Tibial nerve (tissue), 4 donors: ENCODE data around the gene SPTY2D1. TPM values are rescaled to one million over a fixed set of nuclear protein-coding genes. Genes with fewer than 3 reads are reported as not detected.
"Not testable (repeated sequence)": the region's sequence is repeated elsewhere in the genome, so short reads cannot be mapped to it uniquely, and the experiment has no call there.

Experiments
- DNase-seq, 2 donors: peaks; one replicate each; pipeline ENCODE4 v3.0.0-alpha.2; 2019; ENCODE audit warnings: low spot score in 2 of 2
- H3K27ac ChIP-seq, 4 donors: fragments of 200-600 bp; sonication (generic) in 3 of 4; one replicate each; pipeline ENCODE4 v1.5.1; 2017 to 2019; ENCODE audit warnings: mild to moderate bottlenecking in 1 of 4
- H3K27me3 ChIP-seq, 2 donors: fragments of 200-600 bp; sonication (generic) in 1 of 2; one replicate each; pipeline versions ENCODE4 v1.5.1 to v1.6.0; 2017 to 2019
- H3K36me3 ChIP-seq, 3 donors: fragments of 200-600 bp; sonication (generic); one replicate each; pipeline ENCODE4 v1.5.1; 2018 to 2019
- H3K4me1 ChIP-seq, 4 donors: fragments of 200-600 bp; sonication (generic) in 3 of 4; one replicate each; pipeline ENCODE4 v1.5.1; 2017 to 2019
- H3K4me3 ChIP-seq, 4 donors: fragments of 200-600 bp; sonication (generic) in 3 of 4; one replicate each; pipeline ENCODE4 v1.5.1; 2017 to 2019; ENCODE audit warnings: mild to moderate bottlenecking in 1 of 4, moderate library complexity in 1 of 4
- H3K9me3 ChIP-seq, 4 donors: fragments of 200-600 bp; sonication (generic) in 3 of 4; one replicate each; pipeline ENCODE4 v1.5.1; 2017 to 2019
- EP300 ChIP-seq, 2 donors: sonication (generic); formaldehyde crosslinking; IDR thresholded peaks; one replicate each; pipeline ENCODE4 v1.6.1; 2017; ENCODE audit warnings: antibody characterized with exemption in 2 of 2, mild to moderate bottlenecking in 1 of 2
- POLR2A ChIP-seq, 2 donors: fragments of 450-650 bp; IDR thresholded peaks; one replicate each; pipeline ENCODE4 v1.6.1; 2017; ENCODE audit warnings: antibody characterized with exemption in 2 of 2, mild to moderate bottlenecking in 2 of 2, moderate library complexity in 2 of 2
- WGBS, 2 donors: methylation state at CpG; one replicate each; pipeline ENCODE4 v1.1.5; 2018; 5-methylcytosine and 5-hydroxymethylcytosine counted together
- total RNA-seq, 4 donors: library from RNA; depleted of rRNA; stranded (reverse); fragments of >200 nt; gene quantifications; one replicate each; pipeline ENCODE4 v1.1.0, GENCODE V29; 2016
- TF ChIP-seq, protein P1 (sequence below), 5 experiments: fragments of 200-600 bp in 3 of 5; fragments of 450-650 bp in 2 of 5; sonication (generic) in 3 of 5; IDR thresholded peaks; one replicate each; pipeline ENCODE4 v1.5.1; 2016 to 2019; ENCODE audit warnings: antibody characterized with exemption in 5 of 5, mild to moderate bottlenecking in 3 of 5, moderate library complexity in 2 of 5

Gene SPTY2D1
- total RNA-seq, 4 donors from 2014 or later, result 12.3 to 24.3 (median 16.9) TPM

DNA sequence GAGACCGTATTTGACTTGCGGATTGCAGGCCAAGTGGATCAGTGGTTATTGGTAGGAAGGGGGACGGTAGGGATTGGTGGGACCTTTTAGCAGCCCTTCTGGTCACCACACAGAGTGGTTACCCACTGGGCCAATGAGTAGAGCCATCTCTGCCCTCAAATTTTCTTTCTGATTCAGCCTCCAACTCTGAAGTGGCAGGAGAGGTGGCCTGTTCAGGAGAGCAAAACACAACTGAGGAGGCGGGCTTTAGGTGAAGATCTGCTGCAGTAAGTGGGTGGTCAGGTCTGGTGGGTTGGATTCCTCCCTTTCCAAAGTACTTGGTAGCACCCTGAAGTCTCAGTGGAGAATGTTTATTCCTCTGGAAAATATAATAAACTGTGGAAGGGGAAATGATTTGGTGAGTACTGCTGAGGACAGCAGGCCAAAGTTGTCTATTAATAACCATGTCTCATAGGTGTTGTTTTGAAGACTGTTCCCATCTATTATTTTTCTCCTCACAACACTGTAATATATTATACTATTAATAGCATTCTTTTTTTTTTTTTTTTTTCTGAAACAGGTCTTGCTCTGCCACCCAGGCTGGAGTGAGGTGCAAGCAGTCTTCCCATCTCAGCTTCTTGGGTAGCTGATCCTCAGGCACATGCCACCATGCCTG, 33.1 kb downstream of the SPTY2D1 start:
- no peak overlapping the region for H3K27ac ChIP-seq

DNA sequence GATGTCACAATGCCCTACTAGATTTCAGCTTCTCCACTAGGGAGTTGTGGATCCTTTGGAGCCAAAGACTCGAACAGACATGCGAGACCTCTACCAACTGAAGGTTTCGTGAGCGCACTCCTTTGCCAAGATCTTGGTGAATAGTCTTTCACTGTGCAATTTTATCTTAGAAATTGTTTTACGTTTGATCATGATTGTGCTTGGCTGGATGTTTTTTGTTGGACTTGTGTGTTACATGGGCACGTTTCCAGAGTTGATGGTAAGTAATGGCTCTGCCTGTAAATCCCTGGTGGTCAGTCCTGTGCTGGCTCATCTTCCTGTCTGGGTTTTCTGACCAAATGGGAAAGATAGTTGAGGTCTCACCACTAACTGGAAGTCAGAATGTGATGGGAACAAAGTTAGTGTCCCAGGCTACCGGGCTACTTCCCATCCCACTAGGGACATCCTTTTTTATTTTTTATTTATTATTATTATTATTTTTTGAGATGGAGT, 34.4 kb downstream of the SPTY2D1 start, which contains the start of gene MISFA:
MISFA (plus strand) TSS at position 51 of the 492 bp plus-strand sequence; CDS start at position 191, 140 bp downstream.
- H3K4me1 ChIP-seq, result peaks cover 0 to 6% (median 0%) of the 10 kb centered on the region in 4 donors
- TF ChIP-seq EP300 (IDR thresholded peaks at IDR 0.05) (no peak), POLR2A (IDR thresholded peaks at IDR 0.05) (no peak)
- TF ChIP-seq, protein P1, sequence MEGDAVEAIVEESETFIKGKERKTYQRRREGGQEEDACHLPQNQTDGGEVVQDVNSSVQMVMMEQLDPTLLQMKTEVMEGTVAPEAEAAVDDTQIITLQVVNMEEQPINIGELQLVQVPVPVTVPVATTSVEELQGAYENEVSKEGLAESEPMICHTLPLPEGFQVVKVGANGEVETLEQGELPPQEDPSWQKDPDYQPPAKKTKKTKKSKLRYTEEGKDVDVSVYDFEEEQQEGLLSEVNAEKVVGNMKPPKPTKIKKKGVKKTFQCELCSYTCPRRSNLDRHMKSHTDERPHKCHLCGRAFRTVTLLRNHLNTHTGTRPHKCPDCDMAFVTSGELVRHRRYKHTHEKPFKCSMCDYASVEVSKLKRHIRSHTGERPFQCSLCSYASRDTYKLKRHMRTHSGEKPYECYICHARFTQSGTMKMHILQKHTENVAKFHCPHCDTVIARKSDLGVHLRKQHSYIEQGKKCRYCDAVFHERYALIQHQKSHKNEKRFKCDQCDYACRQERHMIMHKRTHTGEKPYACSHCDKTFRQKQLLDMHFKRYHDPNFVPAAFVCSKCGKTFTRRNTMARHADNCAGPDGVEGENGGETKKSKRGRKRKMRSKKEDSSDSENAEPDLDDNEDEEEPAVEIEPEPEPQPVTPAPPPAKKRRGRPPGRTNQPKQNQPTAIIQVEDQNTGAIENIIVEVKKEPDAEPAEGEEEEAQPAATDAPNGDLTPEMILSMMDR (IDR thresholded peaks at IDR 0.05), result no peak
- no peak within 1 kb of the TSS for H3K27ac ChIP-seq

More for the DNA sequence above, 33.1 kb downstream of the SPTY2D1 start:
- no peaks in the 10 kb centered on the region for H3K4me1 ChIP-seq
- DNase-seq, result no peak
- TF ChIP-seq POLR2A (IDR thresholded peaks at IDR 0.05), result no peak
- TF ChIP-seq EP300 (IDR thresholded peaks at IDR 0.05), result no peak
- TF ChIP-seq, protein P1 (IDR thresholded peaks at IDR 0.05), result no peak
- peaks cover 0 to 29% (median 0%) of the 10 kb centered on the region in 3 donors for H3K36me3 ChIP-seq
- WGBS, 2 donors, result 91 to 95% methylated on average over 4 of the region's 4 CpGs
- no peak overlapping the region for H3K4me3 ChIP-seq
- no peaks in the 10 kb centered on the region for H3K9me3 ChIP-seq
- no peaks in the 10 kb centered on the region for H3K27me3 ChIP-seq

DNA sequence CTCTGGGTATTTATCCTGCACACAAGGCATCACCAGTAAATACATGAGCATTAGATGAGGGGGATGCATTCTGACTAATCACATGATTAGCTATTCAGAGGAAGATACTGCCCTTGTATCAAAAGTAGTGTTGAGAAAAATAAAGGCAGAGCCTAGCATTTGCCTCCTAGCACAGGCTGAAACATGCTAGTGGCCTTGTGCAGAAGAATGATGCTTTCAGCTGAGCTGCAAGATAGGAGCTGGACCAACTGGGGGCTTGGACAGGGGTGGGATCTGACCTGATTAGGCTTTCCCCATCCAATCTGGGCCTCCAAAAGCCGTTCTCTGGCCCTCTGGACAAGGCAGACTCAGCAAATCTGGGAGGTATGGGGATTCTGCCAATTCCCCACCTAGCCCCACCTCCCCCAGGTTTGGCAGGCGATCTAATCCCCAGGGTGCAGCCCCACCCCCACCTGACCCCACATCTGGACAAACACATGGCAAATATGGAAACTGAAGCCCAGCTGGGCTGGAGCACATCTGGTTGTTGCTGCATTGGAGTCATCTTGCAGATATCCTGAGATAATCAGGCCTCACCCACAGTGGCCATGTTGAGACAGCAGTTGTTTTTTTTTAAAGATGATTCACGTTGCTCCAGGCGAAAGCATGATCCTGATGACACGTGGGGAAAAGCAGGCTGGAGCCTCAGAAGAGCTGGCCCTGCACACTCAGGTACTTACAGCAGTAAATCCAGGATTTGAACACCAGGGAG, 39.0 kb downstream of the SPTY2D1 start:
- no peak overlapping the region for H3K4me3 ChIP-seq

More for the DNA sequence above, 34.4 kb downstream of the SPTY2D1 start, which contains the start of gene MISFA:
- H3K9me3 ChIP-seq, result no peaks in the 10 kb centered on the region
- WGBS, 2 donors, result 88 to 89% methylated on average over 7 of the region's 7 CpGs
- H3K36me3 ChIP-seq, result peaks cover 0 to 27% (median 0%) of the 10 kb centered on the region in 3 donors
- no peak within 1 kb of the TSS for H3K4me3 ChIP-seq
- no peak for DNase-seq
- H3K27me3 ChIP-seq, result no peaks in the 10 kb centered on the region

DNA sequence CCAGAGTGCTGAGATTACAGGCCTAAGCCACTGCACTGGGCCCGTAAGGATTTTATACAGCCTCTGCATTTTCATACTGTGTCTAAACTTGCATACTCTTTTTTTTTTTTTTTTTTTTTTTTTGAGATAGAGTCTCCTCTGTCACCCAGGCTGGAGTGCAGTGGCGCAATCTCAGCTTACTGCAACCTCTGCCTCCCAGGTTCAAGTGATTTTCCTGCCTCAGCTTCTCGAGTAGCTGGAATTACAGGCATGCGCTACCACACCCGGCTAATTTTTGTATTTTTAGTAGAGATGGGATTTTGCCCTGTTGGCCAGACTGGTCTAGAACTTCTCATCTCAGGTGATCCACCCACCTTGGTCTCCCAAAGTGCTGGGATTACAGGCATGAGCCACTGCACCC, 40.1 kb downstream of the SPTY2D1 start:
- H3K27ac ChIP-seq, DNase-seq, H3K4me3 ChIP-seq, H3K9me3 ChIP-seq, H3K27me3 ChIP-seq: not testable (repeated sequence)
- Histone ChIP-seq H3K36me3 (peaks cover 0 to 19% (median 0%) of the 10 kb centered on the region in 3 donors), H3K4me1 (peaks cover 0 to 27% (median 15%) of the 10 kb centered on the region in 4 donors)
- WGBS, 2 donors, result 90 to 92% methylated on average over 5 of the region's 5 CpGs

More for the DNA sequence above, 39.0 kb downstream of the SPTY2D1 start:
- H3K36me3 ChIP-seq, result peaks cover 0 to 19% (median 0%) of the 10 kb centered on the region in 3 donors
- DNase-seq, result no peak
- peak overlapping the region in 1 of 4 donors; percentile 20 for H3K27ac ChIP-seq
- TF ChIP-seq, protein P1 (IDR thresholded peaks at IDR 0.05), result no peak
- no peak for TF ChIP-seq POLR2A (IDR thresholded peaks at IDR 0.05)
- no peak for TF ChIP-seq EP300 (IDR thresholded peaks at IDR 0.05)
- no peaks in the 10 kb centered on the region for H3K9me3 ChIP-seq
- H3K27me3 ChIP-seq, result no peaks in the 10 kb centered on the region
- 40 to 71% methylated on average over 5 of the region's 5 CpGs for WGBS, 2 donors
- peaks cover 0 to 16% (median 9%) of the 10 kb centered on the region in 4 donors for H3K4me1 ChIP-seq

DNA sequence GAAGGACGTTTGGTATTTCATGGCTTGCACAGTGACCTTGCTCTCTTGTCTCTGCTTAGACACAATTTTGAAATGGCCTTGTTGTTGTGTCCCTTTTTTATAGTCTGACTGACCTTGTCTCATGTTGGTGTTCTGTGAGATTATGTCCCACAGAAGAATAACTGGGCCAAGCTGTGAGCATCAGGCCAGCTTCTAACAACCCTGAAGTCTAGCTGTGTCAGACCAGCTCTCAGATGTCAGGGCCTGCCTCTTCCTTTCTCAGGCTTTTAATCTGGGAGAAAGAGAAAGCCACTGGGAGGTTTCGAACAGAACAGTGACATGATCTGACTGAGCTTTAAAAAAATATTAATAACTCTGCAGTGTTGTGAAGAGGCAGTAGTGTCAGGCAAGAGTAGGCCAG, 43.6 kb downstream of the SPTY2D1 start:
- no peak for DNase-seq

More for the DNA sequence above, 43.6 kb downstream of the SPTY2D1 start:
- Histone ChIP-seq H3K4me1 (peaks cover 0 to 41% (median 15%) of the 10 kb centered on the region in 4 donors), H3K4me3 (no peak overlapping the region), H3K27me3 (no peaks in the 10 kb centered on the region), H3K9me3 (no peaks in the 10 kb centered on the region), H3K36me3 (peaks cover 0 to 4% (median 0%) of the 10 kb centered on the region in 3 donors), H3K27ac (peak overlapping the region in 1 of 4 donors; percentile 13)
- WGBS, 2 donors, result 31 to 35% methylated on average over 2 of the region's 2 CpGs
- no peak for TF ChIP-seq POLR2A (IDR thresholded peaks at IDR 0.05)
- TF ChIP-seq EP300 (IDR thresholded peaks at IDR 0.05), result no peak
- TF ChIP-seq, protein P1 (IDR thresholded peaks at IDR 0.05), result no peak
